Neural progenitor cell (in vitro differentiated cells): ENCODE data around the gene SLC4A7.

ENCODE experiments used
- CTCF ChIP-seq: fragments of 200-600 bp; sonication (generic); IDR thresholded peaks from 2 replicates; pipeline ENCODE4 v1.5.1; 2017; ENCODE audit warnings: antibody characterized with exemption, mild to moderate bottlenecking
- EZH2phosphoT487 ChIP-seq: fragments of 200-600 bp; sonication (generic); IDR thresholded peaks from 2 replicates; pipeline ENCODE4 v1.6.1; 2017; ENCODE audit warnings: antibody characterized with exemption

- no peak for TF ChIP-seq CTCF
- TF ChIP-seq EZH2phosphoT487, result no peak
These were observed 32.9 kb downstream of the SLC4A7 start for GRCh38 chr3:27451251-27451650.
